NK-92 (cell line): ENCODE measurements around the gene HPN.
"Not testable (repeated sequence)": the region's sequence is repeated elsewhere in the genome, so short reads cannot be mapped to it uniquely, and the experiment has no call there.

ENCODE experiments used
- DNase-seq: peaks from one replicate; lab custom pipeline; 2025; ENCODE audit not compliant: unreplicated experiment; lab: John Stamatoyannopoulos, UW

The HPN gene

GRCh38 chr19:35008891-35009341 is 32.6 kb upstream of the HPN start:
- no peak for DNase-seq

GRCh38 chr19:35009424-35010415 is 31.8 kb upstream of the HPN start:
- no peak for DNase-seq

DNA sequence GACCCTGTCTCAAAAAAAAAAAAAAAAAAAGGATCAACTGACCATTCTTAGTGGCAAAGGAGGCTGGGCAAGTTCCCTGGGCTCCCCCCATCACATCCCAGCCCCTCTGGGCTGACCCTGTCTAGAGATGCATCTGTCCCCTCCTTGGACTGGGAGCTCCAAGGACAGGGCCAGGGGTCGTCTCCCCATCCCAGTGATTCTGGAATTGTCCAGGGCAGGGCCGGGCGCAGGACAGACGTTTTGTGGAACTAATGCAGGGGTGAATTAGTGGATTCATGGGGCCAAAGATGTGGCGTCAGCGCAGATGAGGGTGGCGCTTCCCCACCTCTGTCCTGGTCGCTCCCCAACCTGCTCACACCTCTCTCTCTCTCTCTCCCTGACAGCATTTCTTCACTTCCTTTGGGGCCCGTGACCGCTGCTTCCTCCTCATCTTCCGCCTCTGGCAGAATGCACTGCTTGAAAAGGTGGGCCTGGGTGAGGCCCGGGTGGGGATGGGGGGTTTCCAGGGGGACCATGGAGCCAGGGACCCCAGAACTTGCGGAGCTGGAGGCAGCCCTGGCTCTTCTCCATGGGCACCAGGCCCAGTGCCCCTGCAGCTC is 30.3 kb upstream of the HPN start:
- no peak for DNase-seq

DNA sequence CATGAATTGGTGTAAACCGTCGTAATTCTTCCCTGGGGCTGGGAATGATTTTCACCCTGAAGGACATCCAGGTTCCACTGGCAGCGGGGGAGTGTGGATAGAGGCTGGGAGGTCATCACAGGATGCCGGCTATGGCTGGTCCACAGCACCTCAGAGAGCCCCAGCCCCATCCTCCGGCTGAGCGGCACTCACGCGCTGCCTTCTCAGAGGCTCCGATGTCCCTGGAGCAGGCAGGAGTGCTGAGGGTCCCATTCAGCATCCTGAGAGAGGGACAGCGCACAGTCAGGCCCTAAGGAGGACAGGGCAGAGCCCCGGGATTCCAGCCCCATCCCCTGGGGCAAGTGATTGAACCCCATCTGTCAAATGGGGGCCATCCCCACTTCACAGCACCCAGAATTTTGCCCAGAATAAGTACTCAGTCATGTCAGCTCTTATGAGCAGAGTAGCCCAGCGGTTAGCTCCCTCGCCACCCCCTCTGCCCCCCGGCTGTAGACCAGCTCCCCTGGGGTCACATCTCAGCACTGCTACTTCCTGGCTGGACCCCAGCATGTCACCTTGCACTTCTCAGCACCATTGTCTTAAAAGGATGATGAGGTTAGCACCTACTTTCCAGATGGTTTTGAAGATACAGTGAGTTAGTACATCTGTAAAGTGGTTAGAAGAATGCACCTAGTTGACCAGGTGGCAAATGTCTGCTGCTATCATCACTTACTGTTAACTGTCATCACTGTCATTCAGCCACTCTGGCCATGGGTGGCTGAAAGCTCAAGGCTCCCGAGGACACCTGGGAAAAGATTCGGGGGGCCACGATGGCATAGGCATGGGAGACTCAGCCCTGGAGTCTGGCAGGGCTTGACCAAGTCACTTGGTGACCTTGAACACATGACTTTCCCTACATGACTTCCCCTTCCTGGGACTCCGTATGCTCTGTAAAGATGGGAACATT is 29.5 kb upstream of the HPN start:
- no peak for DNase-seq

DNA sequence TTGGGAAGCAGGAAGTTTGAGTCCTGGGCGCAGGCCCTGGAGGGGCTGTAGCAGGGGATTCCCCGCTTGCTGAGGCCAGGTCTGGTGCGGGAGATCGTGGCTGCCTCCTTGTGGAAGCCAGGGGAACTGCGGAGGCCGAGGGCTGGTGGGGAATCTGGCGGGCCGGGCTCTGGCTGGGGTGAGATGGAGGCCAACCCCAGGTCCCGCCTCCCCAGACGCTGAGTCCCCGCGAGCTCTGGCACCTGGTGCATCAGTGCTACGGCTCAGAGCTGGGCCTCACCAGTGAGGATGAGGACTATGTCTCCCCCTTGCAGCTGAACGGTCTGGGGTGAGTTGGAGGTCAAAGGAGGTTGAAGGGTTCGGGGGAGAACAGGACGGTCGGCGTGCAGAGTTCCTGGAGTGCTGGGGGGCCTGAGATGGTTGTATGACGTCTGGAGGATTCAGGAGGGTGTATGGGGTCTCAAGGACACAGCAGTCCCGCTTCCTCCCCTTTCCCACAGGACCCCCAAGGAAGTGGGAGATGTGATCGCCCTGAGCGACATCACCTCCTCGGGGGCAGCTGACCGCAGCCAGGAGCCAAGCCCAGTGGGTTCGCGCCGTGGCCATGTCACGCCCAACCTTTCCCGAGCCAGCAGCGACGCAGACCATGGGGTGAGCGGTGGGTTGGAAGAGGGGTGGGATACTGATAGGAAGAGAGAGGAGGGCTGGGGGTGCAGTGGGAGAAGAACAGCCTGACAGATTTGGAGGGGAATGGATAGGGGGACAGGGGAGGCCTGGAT is 28.3 kb upstream of the HPN start:
- no peak for DNase-seq

DNA sequence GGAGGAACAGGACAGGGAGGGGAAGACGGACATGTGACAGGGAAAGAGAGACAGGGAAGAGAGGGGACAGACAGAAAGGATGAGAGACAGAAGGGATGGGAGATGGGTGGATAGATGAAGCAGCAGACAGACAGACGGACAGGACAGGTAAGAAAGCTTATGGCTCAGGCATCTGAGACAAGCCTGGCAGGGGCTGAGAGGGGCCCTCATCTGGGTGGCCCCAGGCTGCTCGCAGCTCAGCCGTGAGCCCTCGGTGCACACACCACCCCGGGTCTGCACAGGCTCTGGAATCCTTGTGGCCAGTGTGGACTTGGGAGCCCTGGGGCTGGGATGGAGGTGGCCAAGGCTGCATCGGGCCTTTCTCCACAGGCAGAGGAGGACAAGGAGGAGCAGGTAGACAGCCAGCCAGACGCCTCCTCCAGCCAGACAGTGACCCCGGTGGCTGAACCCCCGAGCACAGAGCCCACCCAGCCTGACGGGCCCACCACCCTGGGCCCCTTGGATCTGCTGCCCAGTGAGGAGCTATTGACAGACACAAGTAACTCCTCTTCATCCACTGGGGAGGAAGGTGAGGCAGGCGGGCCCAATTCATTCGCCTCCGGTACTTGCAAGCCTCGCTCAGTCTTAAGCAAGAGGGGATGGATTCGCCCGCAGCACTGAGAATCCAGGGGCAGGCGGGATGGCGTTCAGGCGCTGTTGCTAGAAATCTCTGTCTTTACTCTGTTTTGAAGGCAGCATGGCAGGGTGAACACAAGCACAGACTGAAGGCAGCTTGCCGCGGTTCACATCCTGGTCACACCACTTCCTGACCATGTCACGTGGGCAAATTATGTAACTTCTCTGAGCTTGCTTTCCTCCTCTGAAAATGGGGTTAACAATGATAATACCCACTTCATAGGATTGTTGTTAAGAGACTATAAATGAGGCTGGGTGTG is 27.4 kb upstream of the HPN start:
- DNase-seq, result no peak

DNA sequence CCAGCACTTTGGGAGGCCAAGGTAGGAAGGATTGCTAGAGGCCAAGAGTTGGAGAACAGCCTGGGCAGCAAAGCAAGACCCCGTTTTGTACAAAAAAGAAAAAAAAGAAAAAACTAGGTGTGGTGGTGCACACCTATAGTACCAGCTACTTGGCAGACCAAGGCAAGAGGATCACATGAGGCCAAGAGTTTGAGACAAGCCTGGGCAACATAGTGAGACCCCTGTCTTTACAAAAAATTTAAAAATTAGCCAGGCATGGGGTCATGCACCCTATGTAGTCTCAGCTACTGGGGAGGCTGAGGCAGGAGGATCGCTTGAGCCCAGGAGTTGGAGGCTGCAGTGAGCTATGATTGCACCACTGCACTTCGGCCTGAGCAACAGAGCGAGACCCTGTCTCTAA is 26.7 kb upstream of the HPN start:
- not testable (repeated sequence) for DNase-seq

DNA sequence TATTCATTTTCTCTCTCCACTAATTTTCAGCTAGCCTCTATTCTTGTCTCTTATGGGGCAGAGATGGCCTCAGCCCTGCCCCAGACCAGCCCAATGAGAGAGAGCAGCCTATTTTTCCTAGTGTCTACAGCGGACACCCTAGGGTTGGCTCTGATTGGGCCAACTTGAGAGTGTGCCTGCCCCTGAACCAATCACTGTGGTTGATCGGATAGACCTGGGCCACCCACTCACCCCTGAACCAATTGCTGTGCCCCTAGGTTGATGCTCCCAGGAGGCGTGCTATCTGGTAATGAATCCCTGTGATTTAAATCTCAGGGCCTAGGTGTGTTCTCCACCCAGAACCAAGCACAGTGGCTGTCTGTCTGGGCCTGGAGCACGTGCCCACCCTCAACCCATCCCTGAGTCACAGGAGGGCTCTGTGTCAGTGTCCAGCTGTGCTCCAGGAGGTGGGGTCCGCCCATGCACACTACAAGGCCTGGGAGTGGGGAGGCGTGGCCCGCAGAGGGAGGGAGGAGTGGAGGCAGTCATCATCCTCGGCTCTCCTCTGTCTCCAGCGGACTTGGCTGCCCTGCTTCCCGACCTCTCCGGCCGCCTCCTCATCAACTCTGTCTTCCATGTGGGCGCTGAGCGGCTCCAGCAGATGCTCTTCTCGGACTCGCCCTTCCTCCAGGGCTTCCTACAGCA is 26.1 kb upstream of the HPN start:
- DNase-seq, result no peak

GRCh38 chr19:35015954-35016351 is 25.6 kb upstream of the HPN start:
- DNase-seq, result no peak

- no peak for DNase-seq
These were observed 24.0 kb upstream of the HPN start for GRCh38 chr19:35017507-35017906.

GRCh38 chr19:35018379-35018778 is 23.1 kb upstream of the HPN start:
- no peak for DNase-seq

- DNase-seq, result no peak
These were observed 22.4 kb upstream of the HPN start for GRCh38 chr19:35019144-35019543.

DNA sequence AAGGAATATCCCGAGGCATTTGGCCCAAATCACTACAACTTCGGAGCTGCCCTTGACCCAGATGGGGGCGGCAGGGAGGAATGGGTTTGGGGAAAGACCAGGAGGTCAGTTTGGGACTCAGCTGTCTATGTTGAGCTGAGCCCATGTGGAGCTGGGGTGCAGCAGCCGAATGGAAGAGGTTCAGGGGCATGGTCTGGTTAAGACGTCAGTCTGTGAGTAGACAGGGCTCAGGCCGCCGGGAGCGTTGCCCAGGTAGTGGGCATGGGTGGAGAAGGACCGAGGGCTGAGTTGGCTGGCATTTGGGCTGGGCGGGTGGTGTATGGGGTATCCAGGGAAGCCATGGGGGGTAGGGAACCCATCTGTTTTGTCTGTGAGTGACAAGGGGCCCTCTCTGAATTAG is 20.5 kb upstream of the HPN start:
- no peak for DNase-seq

DNA sequence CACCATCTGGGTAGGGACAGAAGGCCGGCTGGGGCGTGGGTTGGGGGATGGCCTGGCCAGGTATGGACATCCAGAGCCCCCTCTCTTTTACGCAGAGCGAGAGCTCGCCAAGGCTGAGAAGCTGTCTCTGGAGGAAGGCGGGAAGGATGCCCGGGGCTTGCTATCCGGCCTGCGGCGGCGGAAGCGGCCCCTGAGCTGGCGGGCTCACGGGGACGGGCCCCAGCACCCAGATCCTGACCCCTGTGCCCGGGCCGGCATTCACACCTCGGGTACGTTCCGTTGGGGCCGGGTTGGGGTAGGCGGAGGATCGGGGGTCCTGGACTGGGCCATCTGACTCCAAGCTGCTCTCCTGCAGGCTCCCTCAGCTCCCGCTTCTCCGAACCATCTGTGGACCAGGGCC is 19.9 kb upstream of the HPN start:
- no peak for DNase-seq

DNA sequence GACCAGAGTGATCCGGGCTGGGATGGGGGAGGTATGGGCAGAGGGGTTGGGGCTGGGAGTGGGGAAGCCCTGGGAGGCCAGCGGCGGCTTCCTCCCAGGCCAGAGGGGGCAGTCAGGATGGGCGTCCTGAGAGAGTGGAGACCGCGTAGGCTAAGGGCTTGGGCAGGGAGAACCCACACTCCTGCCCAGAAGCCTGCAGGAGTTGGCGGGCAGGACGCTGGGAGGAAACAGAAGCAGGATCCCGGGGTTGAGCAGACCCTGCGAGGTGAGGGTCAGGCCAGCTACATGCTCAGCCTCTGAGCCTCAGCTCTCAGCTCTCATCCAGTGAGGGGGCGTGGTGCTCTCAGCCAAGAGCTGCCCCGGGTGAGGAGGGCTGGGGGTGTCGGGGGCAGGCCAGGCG is 19.1 kb upstream of the HPN start:
- DNase-seq, result no peak

GRCh38 chr19:35023428-35023827 is 18.1 kb upstream of the HPN start:
- no peak for DNase-seq

GRCh38 chr19:35024095-35024494 is 17.4 kb upstream of the HPN start:
- no peak for DNase-seq

GRCh38 chr19:35025969-35026368 is 15.6 kb upstream of the HPN start:
- no peak for DNase-seq

- no peak for DNase-seq
These were observed 15.1 kb upstream of the HPN start for GRCh38 chr19:35026418-35026817.
